GM06990 (cell line): ENCODE data around the gene PTPN4.

Experiments
- DNase-seq: peaks from one replicate; pipeline ENCODE4 v3.0.0-alpha.2; 2011; ENCODE audit not compliant: insufficient read length; ENCODE audit errors: extremely low read depth
- H3K27me3 ChIP-seq: replicated peaks from 2 replicates; pipeline ENCODE4 v1.6.0; 2011; ENCODE audit warnings: low read length; ENCODE audit not compliant: control insufficient read depth, insufficient read depth
- H3K36me3 ChIP-seq: 2 replicates; pipeline ENCODE4 v1.5.1; 2011; ENCODE audit warnings: low read length; ENCODE audit not compliant: control insufficient read depth, insufficient read depth
- H3K4me3 ChIP-seq: replicated peaks from 2 replicates; pipeline ENCODE4 v1.5.1; 2011; ENCODE audit warnings: low read depth, mild to moderate bottlenecking, control low read depth, low read length
- CTCF ChIP-seq: IDR thresholded peaks from 2 replicates; pipeline ENCODE4 v1.5.1; 2011; ENCODE audit warnings: low read length, control low read depth, mild to moderate bottlenecking, inconsistent platforms; ENCODE audit not compliant: insufficient read depth, poor library complexity, severe bottlenecking

Gene PTPN4

GRCh38 chr2:119888680-119889079 is 129.0 kb downstream of the PTPN4 start:
- no peak overlapping the region for H3K4me3 ChIP-seq
- no peak for DNase-seq
- H3K27me3 ChIP-seq, result no peaks in the 10 kb centered on the region
- TF ChIP-seq CTCF, result no peak
- no peaks in the 10 kb centered on the region for H3K36me3 ChIP-seq

GRCh38 chr2:119897736-119898395 is 138.1 kb downstream of the PTPN4 start:
- no peak for TF ChIP-seq CTCF
- no peaks in the 10 kb centered on the region for H3K27me3 ChIP-seq

GRCh38 chr2:119901013-119901412 is 141.3 kb downstream of the PTPN4 start:
- H3K4me3 ChIP-seq, result no peak overlapping the region
- TF ChIP-seq CTCF, result no peak
- DNase-seq, result no peak
- H3K27me3 ChIP-seq, result no peaks in the 10 kb centered on the region
- H3K36me3 ChIP-seq, result peaks cover 6% of the 10 kb centered on the region

More at GRCh38 chr2:119897736-119898395, 138.1 kb downstream of the PTPN4 start:
- DNase-seq, result no peak
- Histone ChIP-seq H3K36me3 (peaks cover under 1% of the 10 kb centered on the region), H3K4me3 (no peak overlapping the region)

- TF ChIP-seq CTCF, result no peak
Observed at GRCh38 chr2:119910566-119910965, 150.8 kb downstream of the PTPN4 start.

GRCh38 chr2:119914266-119914665 is 154.5 kb downstream of the PTPN4 start:
- no peak for TF ChIP-seq CTCF
- no peaks in the 10 kb centered on the region for H3K36me3 ChIP-seq
- H3K4me3 ChIP-seq, result no peak overlapping the region
- no peaks in the 10 kb centered on the region for H3K27me3 ChIP-seq
- DNase-seq, result no peak

More at GRCh38 chr2:119910566-119910965, 150.8 kb downstream of the PTPN4 start:
- no peaks in the 10 kb centered on the region for H3K27me3 ChIP-seq
- H3K36me3 ChIP-seq, result no peaks in the 10 kb centered on the region
- DNase-seq, result no peak
- H3K4me3 ChIP-seq, result no peak overlapping the region

GRCh38 chr2:119921825-119922224 is 162.1 kb downstream of the PTPN4 start:
- Histone ChIP-seq H3K4me3 (no peak overlapping the region), H3K36me3 (no peaks in the 10 kb centered on the region), H3K27me3 (no peaks in the 10 kb centered on the region)
- TF ChIP-seq CTCF, result no peak
- no peak for DNase-seq
